DOHH2 (cell line): Measurements from ENCODE around the gene CYP4A11.
"Not testable (repeated sequence)": the region's sequence is repeated elsewhere in the genome, so short reads cannot be mapped to it uniquely, and the experiment has no call there.

ENCODE experiments used
- H3F3A ChIP-seq: fragments of 200-600 bp; sonication (generic), shearing (Covaris generic); 2 replicates; pipeline ENCODE4 v1.6.0; 2016; ENCODE audit warnings: antibody characterized with exemption, mild to moderate bottlenecking; ENCODE audit not compliant: control insufficient read depth, insufficient read depth
- H3K27ac ChIP-seq: fragments of 200-600 bp; sonication (generic); 2 replicates; pipeline ENCODE4 v1.5.1; 2014; ENCODE audit warnings: low read depth, mild to moderate bottlenecking, low read length, moderate library complexity
- H3K27me3 ChIP-seq: fragments of 200-600 bp; sonication (generic); 2 replicates; pipeline ENCODE4 v1.6.1; 2014; ENCODE audit warnings: mild to moderate bottlenecking, low read length, mixed read lengths; ENCODE audit not compliant: control insufficient read depth
- H3K36me3 ChIP-seq: fragments of 200-600 bp; sonication (generic); 2 replicates; pipeline ENCODE4 v1.6.1; 2014; ENCODE audit warnings: mild to moderate bottlenecking, low read length, moderate library complexity, mixed read lengths; ENCODE audit not compliant: control insufficient read depth
- H3K4me1 ChIP-seq: fragments of 200-600 bp; sonication (generic); 2 replicates; pipeline ENCODE4 v1.6.1; 2014; ENCODE audit warnings: mild to moderate bottlenecking, low read length, mixed read lengths; ENCODE audit not compliant: control insufficient read depth
- H3K4me2 ChIP-seq: fragments of 200-600 bp; sonication (generic); 2 replicates; pipeline ENCODE4 v1.6.0; 2014; ENCODE audit warnings: mild to moderate bottlenecking, low read length, moderate library complexity
- H3K4me3 ChIP-seq: fragments of 200-600 bp; sonication (generic); 2 replicates; pipeline ENCODE4 v1.5.1; 2014; ENCODE audit warnings: mild to moderate bottlenecking, low read length, mixed read lengths
- H3K79me2 ChIP-seq: fragments of 200-600 bp; sonication (generic); 2 replicates; pipeline ENCODE4 v1.6.1; 2014; ENCODE audit warnings: mild to moderate bottlenecking, low read length, mixed read lengths; ENCODE audit not compliant: control insufficient read depth
- H3K9me2 ChIP-seq: fragments of 200-600 bp; sonication (generic); replicated peaks from 2 replicates; pipeline ENCODE4 v1.6.1; 2014; ENCODE audit warnings: mild to moderate bottlenecking, low read length, mixed read lengths; ENCODE audit not compliant: control insufficient read depth
- H3K9me3 ChIP-seq: fragments of 200-600 bp; sonication (generic); 2 replicates; pipeline ENCODE4 v1.6.1; 2014; ENCODE audit warnings: antibody characterized with exemption, low read length, mixed read lengths; ENCODE audit not compliant: control insufficient read depth, insufficient read depth
- H4K20me1 ChIP-seq: fragments of 200-600 bp; sonication (generic); 2 replicates; pipeline ENCODE4 v1.6.0; 2014; ENCODE audit warnings: low read depth, mild to moderate bottlenecking, antibody characterized with exemption, low read length, moderate library complexity; ENCODE audit not compliant: control insufficient read depth, insufficient read depth
- CTCF ChIP-seq: fragments of 200-600 bp; sonication (generic); IDR thresholded peaks from one replicate; pipeline ENCODE4 v1.5.1; 2014; ENCODE audit warnings: antibody characterized with exemption, mild to moderate bottlenecking, low read depth, low read length; ENCODE audit not compliant: poor library complexity, severe bottlenecking
- EZH2phosphoT487 ChIP-seq: fragments of 200-600 bp; sonication (generic); IDR thresholded peaks from 2 replicates; pipeline ENCODE4 v1.6.1; 2017; ENCODE audit warnings: borderline replicate concordance, mild to moderate bottlenecking, antibody characterized with exemption, low read length, moderate library complexity, mixed read lengths

The CYP4A11 gene

GRCh38 chr1:46942086-46942485 is 810 bp upstream of the CYP4A11 start:
- Histone ChIP-seq H3K36me3 (no peaks in the 10 kb centered on the region), H3K4me3 (no peak overlapping the region), H4K20me1 (no peaks in the 10 kb centered on the region), H3K4me2 (no peak overlapping the region), H3K9me2 (no peaks in the 10 kb centered on the region), H3K4me1 (no peaks in the 10 kb centered on the region), H3K27ac (no peak overlapping the region), H3K27me3 (no peaks in the 10 kb centered on the region), H3K79me2 (no peaks in the 10 kb centered on the region), H3K9me3 (no peaks in the 10 kb centered on the region), H3F3A (no peaks in the 10 kb centered on the region)
- TF ChIP-seq CTCF (no peak), EZH2phosphoT487 (no peak)

- no peak overlapping the region for H3K27ac ChIP-seq
- no peaks in the 10 kb centered on the region for H3K4me1 ChIP-seq
- H3K4me2 ChIP-seq, result no peak overlapping the region
- H3K9me3 ChIP-seq, result no peaks in the 10 kb centered on the region
- H3K27me3 ChIP-seq, result no peaks in the 10 kb centered on the region
- no peaks in the 10 kb centered on the region for H3K79me2 ChIP-seq
- no peaks in the 10 kb centered on the region for H3K36me3 ChIP-seq
- H3K4me3 ChIP-seq, result no peak overlapping the region
- H3K9me2 ChIP-seq, result no peaks in the 10 kb centered on the region
- no peaks in the 10 kb centered on the region for H3F3A ChIP-seq
- no peaks in the 10 kb centered on the region for H4K20me1 ChIP-seq
- TF ChIP-seq EZH2phosphoT487 (no peak), CTCF (no peak)
These were observed 969 bp downstream of the CYP4A11 start for GRCh38 chr1:46940307-46940706.

GRCh38 chr1:46937270-46937669 is 4.0 kb downstream of the CYP4A11 start:
- no peaks in the 10 kb centered on the region for H3K9me3 ChIP-seq
- no peaks in the 10 kb centered on the region for H3F3A ChIP-seq
- no peak for TF ChIP-seq CTCF
- no peak for TF ChIP-seq EZH2phosphoT487
- no peaks in the 10 kb centered on the region for H3K4me1 ChIP-seq
- H3K36me3 ChIP-seq, result no peaks in the 10 kb centered on the region
- H3K27ac ChIP-seq, result no peak overlapping the region
- no peak overlapping the region for H3K4me2 ChIP-seq
- H4K20me1 ChIP-seq, result no peaks in the 10 kb centered on the region
- no peaks in the 10 kb centered on the region for H3K27me3 ChIP-seq
- no peaks in the 10 kb centered on the region for H3K79me2 ChIP-seq
- H3K9me2 ChIP-seq, result no peaks in the 10 kb centered on the region
- H3K4me3 ChIP-seq, result no peak overlapping the region

- H3K79me2 ChIP-seq, result no peaks in the 10 kb centered on the region
- H3K4me2 ChIP-seq, result no peak overlapping the region
- no peak for TF ChIP-seq EZH2phosphoT487
- TF ChIP-seq CTCF, result no peak
- H3K27ac ChIP-seq, result no peak overlapping the region
- no peaks in the 10 kb centered on the region for H4K20me1 ChIP-seq
- H3K4me3 ChIP-seq, result no peak overlapping the region
- H3F3A ChIP-seq, result no peaks in the 10 kb centered on the region
- H3K36me3 ChIP-seq, result no peaks in the 10 kb centered on the region
- no peaks in the 10 kb centered on the region for H3K27me3 ChIP-seq
- no peaks in the 10 kb centered on the region for H3K4me1 ChIP-seq
- no peaks in the 10 kb centered on the region for H3K9me2 ChIP-seq
- H3K9me3 ChIP-seq, result no peaks in the 10 kb centered on the region
These were observed 4.5 kb downstream of the CYP4A11 start for GRCh38 chr1:46936788-46937187.

GRCh38 chr1:46934852-46935251 is 6.4 kb downstream of the CYP4A11 start:
- not testable (repeated sequence) for H3K9me2 ChIP-seq, H4K20me1 ChIP-seq, H3K9me3 ChIP-seq, H3K36me3 ChIP-seq, H3K4me2 ChIP-seq, H3K27ac ChIP-seq, H3K27me3 ChIP-seq, H3K4me1 ChIP-seq, H3K4me3 ChIP-seq, H3F3A ChIP-seq, H3K79me2 ChIP-seq

GRCh38 chr1:46932020-46932419 is 9.3 kb downstream of the CYP4A11 start:
- H3K9me3 ChIP-seq, H3F3A ChIP-seq, H3K79me2 ChIP-seq, H3K27ac ChIP-seq, H3K27me3 ChIP-seq, H3K4me2 ChIP-seq, H3K36me3 ChIP-seq, H3K4me1 ChIP-seq, H3K9me2 ChIP-seq, H3K4me3 ChIP-seq, H4K20me1 ChIP-seq: not testable (repeated sequence)
